ENCODE data around the gene AP4B1.
"Not testable (repeated sequence)": the region's sequence is repeated elsewhere in the genome, so short reads cannot be mapped to it uniquely, and the experiment has no call there.

Gene AP4B1

DNA sequence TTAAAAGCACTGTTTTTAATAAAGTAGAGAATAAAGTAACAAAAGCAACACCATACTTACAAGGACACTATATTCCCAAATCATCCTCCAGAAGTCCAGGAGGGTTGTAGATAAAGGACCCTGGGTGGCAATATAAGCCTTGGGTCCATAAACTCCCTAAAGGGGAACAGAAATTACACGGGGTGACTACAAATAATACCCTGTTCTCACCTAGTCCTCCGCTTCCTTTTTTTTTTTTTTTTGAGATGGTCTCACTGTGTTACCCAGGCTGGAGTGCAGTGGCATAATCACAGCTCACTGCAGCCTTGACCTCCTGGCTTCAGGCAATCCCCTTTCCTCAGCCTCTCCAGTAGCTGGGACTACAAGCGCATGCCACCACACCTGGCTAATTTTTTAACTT, 46.2 kb downstream of the AP4B1 start:
- no peak for DNase-seq (ENCODE audit: low spot score)

DNA sequence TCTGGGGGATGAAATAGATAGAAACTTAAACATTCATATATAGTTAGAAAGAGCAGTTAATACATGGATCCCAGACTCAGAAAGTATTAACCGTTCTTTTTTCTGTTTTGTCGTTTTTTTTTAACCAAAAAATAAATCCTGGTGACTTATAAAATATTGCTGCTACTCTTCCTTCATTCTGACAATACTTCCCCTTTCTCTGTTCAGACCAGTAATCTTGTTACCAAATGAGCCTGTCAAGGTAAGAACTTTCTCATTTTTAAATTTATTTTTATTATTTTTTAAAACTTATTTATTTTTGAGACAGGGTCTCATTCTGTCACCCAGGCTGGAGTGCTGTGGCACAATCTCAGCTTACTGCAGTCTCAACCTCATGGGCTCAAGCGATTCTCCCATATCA, 46.8 kb downstream of the AP4B1 start:
- DNase-seq (ENCODE audit: low spot score): no peak

DNA sequence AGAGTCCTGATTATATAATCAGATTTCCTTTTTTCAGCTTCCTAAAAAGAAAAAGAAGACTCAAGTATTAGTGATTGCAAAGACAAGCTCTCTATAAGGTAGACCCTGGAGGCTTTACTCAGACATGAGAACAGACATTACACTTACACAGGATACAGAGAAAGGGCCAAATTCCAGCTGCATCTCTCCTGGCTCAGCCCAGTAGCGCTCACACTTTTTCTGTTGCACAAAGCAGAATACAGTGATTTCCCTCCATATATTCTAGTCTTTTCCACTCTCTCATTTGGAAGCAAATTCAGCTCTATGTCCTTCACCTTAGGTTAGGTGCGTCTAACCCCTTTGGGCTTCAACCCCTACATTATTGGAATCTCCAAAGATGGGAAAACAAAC, 48.2 kb downstream of the AP4B1 start:
- DNase-seq (ENCODE audit: low spot score): no peak

DNA sequence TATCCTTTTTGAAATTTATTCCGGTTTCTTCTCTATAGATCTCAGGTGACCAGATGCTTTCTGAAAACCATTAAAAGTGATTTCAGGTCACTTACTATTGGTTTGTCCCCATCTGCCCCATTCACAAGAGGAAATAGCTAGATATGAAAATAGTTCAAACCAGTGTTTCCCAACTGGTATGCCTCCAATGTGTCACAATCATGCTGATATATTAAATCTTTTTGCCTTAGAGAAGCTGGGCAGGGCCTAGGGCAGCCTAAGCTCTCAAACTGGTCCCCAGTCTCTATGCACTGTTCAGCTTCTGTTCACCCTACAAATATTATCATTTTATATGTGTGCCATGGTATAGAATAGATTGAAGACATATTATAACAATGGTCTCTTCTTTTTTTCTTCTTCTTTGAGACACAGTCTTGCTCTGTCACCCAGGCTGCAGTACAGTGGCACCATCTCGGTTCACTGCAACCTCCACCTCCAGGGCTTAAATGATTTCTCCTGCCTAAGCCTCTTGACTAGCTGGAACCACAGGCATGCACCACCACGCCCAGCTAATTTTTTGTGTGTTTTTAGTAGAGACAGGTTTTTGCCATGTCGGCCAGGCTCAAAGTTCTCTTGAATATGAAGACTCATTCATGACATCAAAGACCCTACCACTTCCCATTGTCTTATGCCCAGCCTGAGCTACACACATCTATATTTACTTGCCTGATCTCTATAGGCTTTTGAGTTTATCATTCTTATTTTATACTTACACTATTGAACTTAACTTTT, 48.8 kb downstream of the AP4B1 start:
- DNase-seq (ENCODE audit: low spot score): no peak

DNA sequence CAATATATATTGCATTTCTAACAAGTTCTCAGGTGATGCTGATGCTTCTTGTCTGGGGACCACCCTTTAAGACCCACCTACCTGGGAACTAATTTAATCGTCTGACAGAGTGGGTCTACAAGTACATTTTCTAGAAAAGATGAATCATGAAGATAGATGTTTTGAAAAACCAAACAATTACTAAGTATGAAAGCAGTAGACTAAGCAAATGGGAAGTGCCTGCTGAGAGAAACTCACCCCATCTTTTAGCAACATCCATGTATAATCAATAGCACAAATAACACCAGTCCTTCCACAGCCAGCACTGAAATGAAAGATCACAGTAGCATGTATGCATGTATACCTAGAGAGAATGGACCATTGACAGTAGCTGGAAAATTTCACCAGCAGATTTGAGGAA, 50.4 kb downstream of the AP4B1 start:
- no peak for DNase-seq (ENCODE audit: low spot score)

DNA sequence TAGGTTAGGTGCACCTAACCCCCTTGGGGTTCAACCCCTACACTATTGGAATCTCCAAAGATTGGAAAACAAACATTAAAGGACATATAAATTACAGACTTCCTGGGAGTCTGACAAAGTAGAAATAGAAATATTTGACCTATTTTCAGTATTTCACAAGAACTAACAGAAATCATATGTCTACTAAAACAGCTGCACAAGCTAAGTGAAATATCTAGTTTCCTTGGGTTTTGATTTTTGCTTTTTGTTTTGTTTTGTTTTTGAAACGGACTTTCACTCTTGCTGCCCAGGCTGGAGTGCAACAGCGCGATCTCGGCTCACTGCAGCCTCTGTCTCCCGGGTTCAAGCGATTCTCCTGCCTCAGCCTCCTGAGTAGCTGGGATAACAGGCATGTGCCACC, 51.9 kb downstream of the AP4B1 start:
- DNase-seq (ENCODE audit: low spot score): not testable (repeated sequence)

DNA sequence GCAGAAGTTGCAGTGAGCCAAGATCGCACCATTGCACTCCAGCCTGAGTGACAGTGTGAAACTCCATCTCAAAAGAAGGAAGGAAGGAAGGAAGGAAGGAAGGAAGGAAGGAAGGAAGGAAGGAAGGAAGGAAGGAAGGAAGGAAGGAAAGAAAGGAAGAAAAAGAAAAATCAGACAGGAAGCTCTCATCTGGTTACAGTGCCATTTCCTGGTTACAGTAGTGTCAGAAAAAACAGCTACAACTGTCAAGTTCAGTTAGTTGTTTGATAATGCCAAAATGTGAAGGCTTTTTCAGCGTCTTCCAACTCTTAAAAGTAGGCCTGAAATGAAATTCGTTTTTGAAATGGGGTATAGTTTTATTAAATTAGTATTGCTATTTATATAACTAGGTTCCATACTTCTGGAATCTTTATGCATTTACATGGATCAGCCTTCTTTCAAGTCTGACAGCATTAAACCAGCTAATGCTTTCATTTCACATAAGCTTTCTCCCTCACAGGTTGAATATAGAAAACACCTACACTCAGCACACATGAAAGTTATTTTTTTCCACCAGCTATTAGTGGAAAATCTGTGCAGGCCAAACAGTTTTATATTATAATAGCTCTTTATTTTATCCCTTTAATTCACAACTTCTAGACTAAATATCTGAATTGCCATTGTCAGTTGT, 54.3 kb downstream of the AP4B1 start:
- no peak for DNase-seq (ENCODE audit: low spot score)

DNA sequence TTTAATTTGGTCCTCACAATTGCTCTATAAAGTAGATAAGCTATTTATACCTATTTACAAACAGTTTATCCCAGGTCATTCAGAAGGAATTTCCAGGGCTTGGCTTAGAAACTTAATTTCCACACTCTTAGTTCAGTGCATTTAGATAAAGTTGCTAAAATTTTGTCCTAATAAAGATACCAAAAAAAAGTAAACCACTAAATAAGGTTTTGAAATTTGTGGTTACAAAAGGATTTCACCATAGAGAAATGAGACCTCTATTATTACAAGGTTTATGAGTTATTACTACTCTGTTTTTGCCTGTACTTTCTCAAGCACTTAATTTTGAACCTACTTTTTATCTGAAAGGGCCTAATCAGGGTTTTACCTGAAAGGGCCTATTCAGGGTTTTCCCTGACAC, 55.5 kb downstream of the AP4B1 start:
- no peak for DNase-seq (ENCODE audit: low spot score)

DNA sequence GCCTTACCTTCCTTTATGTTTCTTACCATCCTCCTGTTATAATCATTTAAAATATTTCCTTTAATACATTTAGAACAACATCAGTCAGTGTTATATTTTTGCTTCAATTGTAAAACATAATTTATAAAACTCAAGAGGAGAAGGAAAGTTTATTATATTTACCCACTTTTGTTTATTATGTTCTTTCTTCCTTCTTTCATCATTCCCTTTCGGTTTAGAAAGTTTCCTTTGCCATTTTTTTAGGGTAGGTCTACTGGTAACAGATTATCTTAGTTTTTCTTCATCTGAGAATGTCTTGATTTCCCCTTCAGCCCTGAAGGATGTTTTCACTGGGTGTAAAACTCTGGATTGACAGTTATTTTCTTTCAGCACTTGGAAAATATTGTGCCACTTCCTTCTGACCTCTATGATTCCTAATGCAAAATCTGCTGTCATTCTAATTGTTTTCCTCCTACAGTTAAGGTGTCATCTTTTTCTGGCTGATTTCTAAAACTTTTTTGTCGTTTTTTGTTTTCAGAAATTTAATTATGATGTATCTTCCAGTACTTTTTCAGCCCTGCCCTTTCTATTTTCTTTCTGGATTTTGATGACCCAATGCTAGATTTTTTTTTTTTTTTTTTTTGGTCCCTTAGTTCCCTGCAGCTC, 58.1 kb downstream of the AP4B1 start:
- no peak for DNase-seq (ENCODE audit: low spot score)
